GM12891 (cell line): ENCODE measurements around the gene NEK7.

Experiments used
- DNase-seq: peaks from one replicate; pipeline ENCODE4 v3.0.0; 2011; ENCODE audit warnings: low spot score; ENCODE audit not compliant: insufficient read length
- FAIRE-seq: peaks from 2 replicates; lab custom pipeline; 2011; peaks lifted over from hg19 to GRCh38; lab: Jason Lieb, UNC
- PAX5 ChIP-seq: IDR thresholded peaks from 2 replicates; pipeline ENCODE4 v1.6.1; 2011; ENCODE audit warnings: low read length, moderate library complexity, mild to moderate bottlenecking; ENCODE audit not compliant: insufficient read depth, severe bottlenecking
- POLR2A ChIP-seq: IDR thresholded peaks from 2 replicates; pipeline ENCODE4 v1.6.1; 2011; ENCODE audit warnings: low read depth, low read length, control low read depth
- POLR2AphosphoS5 ChIP-seq: IDR thresholded peaks from 2 replicates; pipeline ENCODE4 v1.6.1; 2011; ENCODE audit warnings: low read depth, low read length, control low read depth
- POU2F2 ChIP-seq: IDR thresholded peaks from 2 replicates; pipeline ENCODE4 v1.6.1; 2011; ENCODE audit warnings: low read depth, mild to moderate bottlenecking, control low read depth, low read length, moderate library complexity
- SPI1 ChIP-seq: IDR thresholded peaks from 2 replicates; pipeline ENCODE4 v1.6.1; 2011; ENCODE audit warnings: low read depth, low read length, control low read depth
- TAF1 ChIP-seq: IDR thresholded peaks from 2 replicates; pipeline ENCODE4 v1.6.1; 2011; ENCODE audit warnings: low read depth, low read length, control low read depth

Gene NEK7

DNA sequence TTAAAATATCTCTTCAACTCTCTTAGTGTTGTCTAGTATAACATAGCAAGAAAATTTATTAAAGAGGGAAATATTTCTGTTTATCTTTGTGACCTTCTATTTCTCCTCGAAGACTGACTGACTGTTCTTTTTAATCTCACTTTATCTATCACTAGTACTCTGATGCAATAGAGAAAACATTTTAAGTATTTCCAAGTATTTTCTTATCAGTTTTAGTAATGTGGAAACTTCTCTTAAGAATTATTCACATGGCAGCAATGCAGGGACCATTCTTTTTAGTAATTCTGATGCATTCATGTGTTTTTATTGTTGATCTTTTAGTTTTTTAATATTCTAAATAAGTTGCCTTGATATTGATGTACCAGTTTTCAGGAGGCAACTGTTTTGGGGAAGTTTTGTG is 115.7 kb downstream of the NEK7 start:
- TF ChIP-seq POU2F2 (no peak), SPI1 (no peak), TAF1 (no peak), POLR2A (no peak), PAX5 (no peak), POLR2AphosphoS5 (no peak)
- DNase-seq = no peak
- no peak for FAIRE-seq

GRCh38 chr1:198273748-198274295 is 117.0 kb downstream of the NEK7 start:
- DNase-seq = no peak
- no peak for TF ChIP-seq POU2F2
- TF ChIP-seq TAF1 = no peak
- TF ChIP-seq PAX5 = no peak
- TF ChIP-seq POLR2AphosphoS5 = no peak
- TF ChIP-seq SPI1 = no peak
- no peak for FAIRE-seq

DNA sequence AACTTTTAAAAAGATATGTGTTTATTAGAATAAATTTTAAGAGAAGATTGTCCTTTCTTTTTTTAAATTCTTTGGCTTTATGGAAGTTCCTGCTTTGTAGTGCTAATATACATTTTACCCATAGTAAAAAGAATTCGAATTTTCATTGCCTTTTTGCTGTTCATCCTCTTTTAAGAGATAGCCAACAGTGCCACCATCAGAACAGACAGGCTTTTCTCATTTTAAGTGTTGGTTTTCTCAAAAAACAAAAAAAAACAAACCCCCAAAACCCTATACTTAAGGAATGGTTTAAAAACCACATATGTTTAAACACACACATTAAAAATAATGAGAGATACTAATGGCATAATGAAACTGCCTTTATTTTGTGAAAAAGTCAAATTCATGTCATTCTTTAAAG is 118.8 kb downstream of the NEK7 start:
- TF ChIP-seq POU2F2 (no peak), TAF1 (no peak), POLR2AphosphoS5 (no peak), SPI1 (no peak), POLR2A (no peak), PAX5 (no peak)
- DNase-seq (no peak), FAIRE-seq (no peak)

DNA sequence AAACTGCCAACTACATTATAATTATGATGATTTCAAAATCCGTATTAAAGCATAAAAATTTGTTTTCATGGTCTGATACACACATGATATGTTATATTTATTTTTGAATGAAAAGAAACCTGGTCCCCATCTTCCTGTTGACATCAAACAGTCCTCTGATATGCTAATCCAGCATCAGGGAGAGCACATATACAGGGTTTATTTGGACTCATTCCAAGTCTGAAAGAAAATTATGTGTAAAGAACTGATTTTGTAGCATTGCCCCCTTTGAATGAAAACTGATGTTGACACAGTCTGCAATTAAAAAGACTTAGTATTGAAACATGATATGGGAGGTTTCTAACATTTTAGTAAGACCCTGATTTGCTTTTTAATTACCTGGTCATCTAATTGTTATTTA is 119.4 kb downstream of the NEK7 start:
- DNase-seq = no peak

DNA sequence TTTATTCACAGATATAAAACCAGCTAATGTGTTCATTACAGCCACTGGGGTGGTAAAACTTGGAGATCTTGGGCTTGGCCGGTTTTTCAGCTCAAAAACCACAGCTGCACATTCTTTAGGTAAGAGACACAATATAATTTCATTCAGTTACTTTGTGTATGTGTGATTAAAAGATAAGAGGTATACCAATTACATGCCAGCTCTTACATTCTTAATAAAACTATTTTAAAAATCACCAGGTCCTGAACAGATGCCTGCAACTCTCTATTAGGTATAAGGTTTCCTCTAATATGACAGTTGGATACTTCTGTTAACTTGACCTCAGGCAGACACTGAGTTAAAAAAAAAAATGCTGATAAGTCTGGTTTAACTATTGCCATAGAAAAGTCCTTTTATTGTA is 122.1 kb downstream of the NEK7 start:
- TF ChIP-seq PAX5 = no peak
- no peak for TF ChIP-seq SPI1
- TF ChIP-seq POLR2AphosphoS5 = no peak
- TF ChIP-seq POLR2A = no peak
- no peak for FAIRE-seq
- no peak for DNase-seq

More for the DNA sequence above, 119.4 kb downstream of the NEK7 start:
- FAIRE-seq = no peak
- TF ChIP-seq POLR2A = no peak
- TF ChIP-seq TAF1 = no peak
- TF ChIP-seq POLR2AphosphoS5 = no peak
- TF ChIP-seq SPI1 = no peak
- TF ChIP-seq PAX5 = no peak
- no peak for TF ChIP-seq POU2F2

- TF ChIP-seq SPI1 (no peak), POLR2A (no peak), PAX5 (no peak), POU2F2 (no peak), TAF1 (no peak), POLR2AphosphoS5 (no peak)
- DNase-seq = no peak
- no peak for FAIRE-seq
These were observed 123.3 kb downstream of the NEK7 start for GRCh38 chr1:198280080-198280479.

DNA sequence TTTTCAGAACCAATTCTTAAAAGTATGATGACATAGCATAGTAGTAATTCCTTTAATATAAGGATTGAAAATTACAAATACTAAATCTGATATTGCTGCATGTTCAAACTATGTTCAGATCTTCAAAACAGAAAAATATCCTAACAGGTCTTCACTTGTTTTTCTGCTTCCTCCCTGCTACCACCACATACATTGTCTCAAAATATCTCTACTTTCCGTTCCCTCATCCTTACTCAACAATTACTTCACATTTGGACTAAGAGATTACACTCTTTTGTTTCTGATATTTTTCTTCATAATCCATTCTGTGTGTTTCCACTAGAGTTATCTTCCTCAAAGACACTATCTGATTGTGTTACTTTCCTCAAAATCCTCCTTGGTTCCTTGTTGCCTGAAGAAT is 125.1 kb downstream of the NEK7 start:
- FAIRE-seq (no peak), DNase-seq (no peak)
- no peak for TF ChIP-seq POLR2A
- TF ChIP-seq POLR2AphosphoS5 = no peak
- TF ChIP-seq POU2F2 = no peak
- no peak for TF ChIP-seq TAF1
- TF ChIP-seq SPI1 = no peak
- no peak for TF ChIP-seq PAX5

DNA sequence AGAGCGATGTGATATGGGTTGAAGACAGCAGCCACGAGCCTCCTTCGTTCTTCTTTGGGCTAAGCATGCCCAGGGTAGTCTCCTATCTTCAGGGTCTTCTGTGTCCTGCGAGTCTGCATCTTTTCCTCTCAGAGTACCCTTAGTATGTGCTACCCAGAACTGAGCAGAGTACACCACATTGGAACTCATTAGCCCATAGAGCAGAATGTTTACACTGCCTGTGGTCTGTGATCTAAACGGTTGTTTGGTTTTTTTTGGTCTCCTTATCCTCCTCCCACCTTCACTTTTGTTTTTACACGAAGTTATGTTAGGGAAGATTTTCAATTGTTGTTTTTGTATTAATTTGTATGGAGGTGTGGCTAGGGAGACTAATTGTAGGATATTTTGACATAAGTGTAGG is 126.4 kb downstream of the NEK7 start:
- TF ChIP-seq POLR2A (no peak), PAX5 (no peak), TAF1 (no peak), POU2F2 (no peak), SPI1 (no peak), POLR2AphosphoS5 (no peak)
- no peak for DNase-seq

GRCh38 chr1:198287916-198288315 is 131.1 kb downstream of the NEK7 start:
- TF ChIP-seq POU2F2 = no peak
- no peak for TF ChIP-seq POLR2A
- no peak for TF ChIP-seq POLR2AphosphoS5
- no peak for TF ChIP-seq SPI1
- TF ChIP-seq TAF1 = no peak
- no peak for TF ChIP-seq PAX5
- DNase-seq = no peak
- no peak for FAIRE-seq

More for the DNA sequence above, 126.4 kb downstream of the NEK7 start:
- no peak for FAIRE-seq

DNA sequence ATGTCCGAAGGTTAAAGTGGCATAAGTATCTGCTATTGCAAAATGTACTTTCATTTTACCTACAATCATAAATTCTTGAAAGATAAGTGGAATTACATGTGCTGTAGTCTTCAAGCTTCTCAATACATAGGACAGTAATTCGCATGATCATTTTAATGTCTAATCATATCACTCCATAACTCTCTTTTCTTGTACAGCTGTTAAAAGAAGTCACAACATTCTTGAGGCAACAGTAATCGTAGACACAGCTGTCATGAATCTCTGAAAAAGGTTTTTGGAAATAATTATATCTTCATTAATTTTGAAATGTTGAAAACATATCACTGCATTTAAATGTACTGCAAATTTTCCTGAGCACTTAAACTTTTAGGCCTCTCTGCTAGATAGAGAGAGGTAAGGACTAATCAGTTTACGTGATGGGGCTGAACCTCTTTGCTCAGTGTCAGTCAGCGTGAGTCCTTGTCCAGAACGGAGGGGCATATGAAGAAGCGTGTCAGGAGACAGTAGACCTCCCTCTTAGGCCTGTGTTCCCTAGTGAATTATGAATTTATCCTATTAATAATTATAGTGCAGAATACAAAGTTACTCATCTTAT is 133.4 kb downstream of the NEK7 start:
- DNase-seq = no peak
- no peak for FAIRE-seq
- TF ChIP-seq POLR2AphosphoS5 (no peak), SPI1 (no peak), POU2F2 (no peak), TAF1 (no peak), POLR2A (no peak)
